Type B pancreatic cell (in vitro differentiated cells): ENCODE results near the gene PRKN. TPM values are rescaled to one million over a fixed set of nuclear protein-coding genes. Genes with fewer than 3 reads are reported as not detected.

Experiments used
- DNase-seq: peaks from one replicate; pipeline ENCODE4 v3.0.0; 2021; ENCODE audit warnings: mixed read lengths; ENCODE audit not compliant: unreplicated experiment; ENCODE audit errors: extremely low spot score
- H3K27ac Mint-ChIP-seq: 2 replicates; pipeline ENCODE4 v1.8.0; 2021; ENCODE audit warnings: mild to moderate bottlenecking, mixed read lengths
- H3K27me3 Mint-ChIP-seq: 2 replicates; pipeline ENCODE4 v1.8.0; 2021; ENCODE audit warnings: mixed read lengths
- H3K36me3 Mint-ChIP-seq: 2 replicates; pipeline ENCODE4 v1.8.0; 2021; ENCODE audit warnings: mixed read lengths
- H3K4me1 Mint-ChIP-seq: one replicate; pipeline ENCODE4 v1.8.0; 2021; ENCODE audit warnings: mixed read lengths; ENCODE audit not compliant: unreplicated experiment
- H3K4me3 Mint-ChIP-seq: 2 replicates; pipeline ENCODE4 v1.8.0; 2021; ENCODE audit warnings: mild to moderate bottlenecking, mixed read lengths
- H3K9me3 Mint-ChIP-seq: 2 replicates; pipeline ENCODE4 v1.8.0; 2021; ENCODE audit warnings: mixed read lengths
- CTCF ChIP-seq: fragments of 200-600 bp; sonication (generic); conservative IDR thresholded peaks from 2 replicates; pipeline ENCODE4 v1.5.0; 2021; ENCODE audit warnings: antibody characterized with exemption, mild to moderate bottlenecking
- total RNA-seq: library from RNA; stranded (reverse); gene quantifications from 2 replicates; pipeline ENCODE4 v1.2.1, GENCODE V29; 2021; ENCODE audit warnings: low replicate concordance

PRKN gene
- total RNA-seq, 1 donor from 2014 or later = 6.2 TPM

GRCh38 chr6:162497389-162497788, 230.2 kb downstream of the PRKN start:
- H3K9me3 Mint-ChIP-seq = peaks cover 4% of the 10 kb centered on the region
- no peak for TF ChIP-seq CTCF
- no peak overlapping the region for H3K4me3 Mint-ChIP-seq
- no peak for DNase-seq
- no peaks in the 10 kb centered on the region for H3K4me1 Mint-ChIP-seq
- no peaks in the 10 kb centered on the region for H3K27me3 Mint-ChIP-seq
- no peak overlapping the region for H3K27ac Mint-ChIP-seq
- no peaks in the 10 kb centered on the region for H3K36me3 Mint-ChIP-seq

DNA sequence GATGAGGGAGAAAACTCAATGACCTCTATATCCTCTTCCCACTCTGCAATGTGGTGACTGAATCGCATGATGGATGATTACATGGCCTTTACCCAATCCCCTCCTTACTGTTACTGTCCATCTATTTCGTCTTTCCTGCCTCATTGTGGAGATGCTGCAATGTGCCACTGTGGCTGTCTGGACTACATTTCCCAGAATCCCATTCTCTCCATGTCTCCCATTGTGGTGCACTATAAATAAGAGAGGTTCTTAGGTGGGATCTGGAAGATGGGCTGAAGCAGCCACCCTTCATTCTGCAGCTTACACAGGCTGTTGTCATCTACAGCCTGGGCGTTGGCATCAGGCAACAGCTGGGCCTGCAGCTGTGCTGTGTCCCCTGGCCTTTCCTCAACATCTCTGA, 233.6 kb downstream of the PRKN start:
- Mint-ChIP-seq H3K9me3 (peaks cover 4% of the 10 kb centered on the region), H3K27me3 (no peaks in the 10 kb centered on the region), H3K4me3 (no peak overlapping the region), H3K27ac (no peak overlapping the region), H3K4me1 (peaks cover 13% of the 10 kb centered on the region), H3K36me3 (no peaks in the 10 kb centered on the region)
- no peak for TF ChIP-seq CTCF
- DNase-seq = no peak

DNA sequence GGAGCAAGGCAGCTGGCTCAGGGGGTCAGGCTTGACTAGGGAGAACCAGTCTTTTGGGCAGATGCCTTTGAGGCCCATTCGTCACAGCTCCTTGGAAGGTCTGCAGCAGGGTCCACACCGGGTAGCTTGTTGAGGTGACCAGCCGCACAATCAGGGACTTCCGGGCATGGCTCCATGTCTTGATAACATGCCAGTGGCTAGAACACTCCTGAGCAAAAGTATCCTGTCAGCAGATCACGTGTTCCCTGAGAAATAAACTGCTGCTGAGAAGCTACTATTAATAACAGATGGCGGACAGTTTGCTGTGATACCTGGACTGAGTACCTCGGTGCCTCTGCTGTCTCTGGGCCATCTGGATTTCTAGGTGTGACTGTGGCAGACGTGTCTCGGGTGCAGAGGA, 235.9 kb downstream of the PRKN start:
- Mint-ChIP-seq H3K36me3 (no peaks in the 10 kb centered on the region), H3K9me3 (peaks cover 4% of the 10 kb centered on the region), H3K4me1 (peaks cover 15% of the 10 kb centered on the region), H3K27ac (no peak overlapping the region), H3K4me3 (no peak overlapping the region), H3K27me3 (no peaks in the 10 kb centered on the region)
- TF ChIP-seq CTCF = no peak
- no peak for DNase-seq

DNA sequence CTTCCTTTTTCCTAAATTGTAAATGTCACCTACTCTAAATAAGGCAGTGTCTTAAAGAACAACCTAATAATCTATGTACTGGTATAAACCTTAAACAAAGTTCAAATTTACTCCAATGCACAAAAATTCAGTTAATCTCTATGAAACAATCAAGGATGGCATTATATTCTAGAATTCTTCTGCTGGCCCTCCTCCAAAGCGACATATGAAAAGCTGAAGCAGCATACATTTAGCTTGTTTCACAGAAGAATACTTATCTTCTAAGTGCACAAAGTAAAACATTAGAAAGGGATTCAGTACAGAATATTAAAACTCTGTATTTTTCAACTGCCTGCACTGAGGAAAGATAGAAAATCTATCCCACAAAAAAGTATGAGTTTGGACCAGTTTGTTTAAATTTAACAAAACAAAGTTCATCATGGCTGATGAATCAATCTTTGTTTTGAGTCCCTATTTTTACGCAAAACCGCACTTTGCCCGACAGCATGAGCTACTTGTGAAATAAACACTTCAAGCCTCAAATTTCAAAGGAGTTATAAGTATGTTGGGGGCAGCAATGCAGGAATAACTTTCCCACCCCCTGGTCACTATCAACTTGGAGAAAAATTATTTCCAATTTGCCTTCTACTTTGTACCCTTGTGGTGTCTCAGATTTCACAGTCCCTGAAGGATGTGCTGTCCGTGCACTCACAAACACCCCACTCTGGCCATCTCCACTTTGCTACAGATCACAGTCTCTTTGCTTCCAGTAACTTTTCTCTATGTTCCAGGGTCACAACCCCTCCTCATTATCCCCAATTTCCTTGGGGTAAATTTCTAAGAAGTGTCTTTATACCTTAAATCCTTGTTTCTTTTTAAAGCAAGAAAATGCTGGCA, 238.2 kb downstream of the PRKN start:
- Mint-ChIP-seq H3K27me3 (no peaks in the 10 kb centered on the region), H3K9me3 (no peaks in the 10 kb centered on the region), H3K36me3 (no peaks in the 10 kb centered on the region), H3K4me1 (peaks cover 20% of the 10 kb centered on the region), H3K4me3 (no peak overlapping the region), H3K27ac (no peak overlapping the region)
- TF ChIP-seq CTCF = no peak
- DNase-seq = no peak

DNA sequence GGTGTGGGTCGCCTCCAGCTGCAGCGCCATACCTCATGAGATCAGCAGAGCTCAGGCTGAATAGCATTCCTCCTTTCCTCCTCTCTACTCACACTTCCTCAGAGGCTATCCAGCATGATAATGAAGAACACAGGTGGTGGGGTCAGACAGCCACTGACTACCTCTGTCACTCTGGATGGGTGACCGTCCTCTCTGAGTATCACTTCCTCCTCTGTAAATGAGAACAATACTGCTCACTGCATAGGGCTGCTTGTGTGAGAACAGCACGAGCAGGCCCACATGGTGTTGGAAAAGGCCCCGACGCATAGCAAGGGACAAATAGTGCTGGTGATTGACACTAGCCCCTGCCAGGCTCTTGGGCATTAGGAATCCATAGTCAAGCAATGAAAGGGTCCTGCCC, 239.1 kb downstream of the PRKN start:
- Mint-ChIP-seq H3K36me3 (no peaks in the 10 kb centered on the region), H3K4me1 (peaks cover 20% of the 10 kb centered on the region), H3K27ac (no peak overlapping the region), H3K27me3 (no peaks in the 10 kb centered on the region), H3K9me3 (no peaks in the 10 kb centered on the region), H3K4me3 (no peak overlapping the region)
- TF ChIP-seq CTCF = no peak
- DNase-seq = no peak
